ENCODE results near the gene SNRPA1.

SNRPA1 gene

GRCh38 chr15:101318147-101318819 is 23.2 kb upstream of the SNRPA1 start:
- DNase-seq: no peak

DNA sequence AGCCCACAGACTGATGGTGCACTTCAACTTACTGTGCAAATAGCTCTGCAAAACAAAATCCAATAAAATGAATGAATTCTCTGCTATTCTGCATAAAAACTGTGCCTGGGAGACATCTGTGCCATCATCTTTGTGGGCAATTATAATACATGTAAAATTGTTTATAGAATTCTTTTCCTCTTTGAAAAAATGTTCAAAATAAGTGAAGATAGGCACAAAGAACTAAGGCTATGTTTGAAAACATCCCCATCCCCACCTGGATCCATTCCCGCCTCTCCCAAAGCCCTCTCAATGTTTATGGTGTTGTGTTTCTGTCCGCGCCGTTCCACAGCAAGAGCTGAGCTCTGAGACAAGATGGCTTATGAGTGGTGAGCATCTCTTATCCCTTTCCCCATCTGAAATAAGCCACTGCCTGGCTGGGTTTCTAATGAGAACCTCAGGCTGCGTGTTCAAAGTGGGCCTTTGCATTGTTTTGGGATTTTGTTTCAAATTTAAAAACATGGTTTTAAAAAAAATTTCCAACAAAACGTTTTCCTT is 22.4 kb upstream of the SNRPA1 start:
- no peak for DNase-seq

DNA sequence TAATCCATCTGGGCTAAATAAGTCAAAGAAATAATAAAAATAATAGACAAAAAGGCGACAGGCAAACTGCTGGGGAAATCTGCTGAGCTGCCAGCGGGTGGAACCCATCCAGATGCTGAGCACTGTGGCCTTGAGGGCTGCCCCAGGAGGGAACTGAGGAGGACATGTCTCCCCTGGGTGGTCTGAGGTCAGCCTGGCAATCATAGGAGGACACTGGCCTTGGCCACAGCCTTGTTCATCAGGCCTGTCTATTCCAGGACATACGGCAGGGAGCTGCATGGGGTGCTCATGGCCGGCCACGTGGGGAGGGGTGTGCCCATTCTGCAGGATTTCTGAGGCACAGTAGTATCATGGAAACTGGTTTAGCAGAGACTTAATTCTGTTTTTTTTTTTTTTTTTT is 21.5 kb upstream of the SNRPA1 start:
- no peak for DNase-seq

DNA sequence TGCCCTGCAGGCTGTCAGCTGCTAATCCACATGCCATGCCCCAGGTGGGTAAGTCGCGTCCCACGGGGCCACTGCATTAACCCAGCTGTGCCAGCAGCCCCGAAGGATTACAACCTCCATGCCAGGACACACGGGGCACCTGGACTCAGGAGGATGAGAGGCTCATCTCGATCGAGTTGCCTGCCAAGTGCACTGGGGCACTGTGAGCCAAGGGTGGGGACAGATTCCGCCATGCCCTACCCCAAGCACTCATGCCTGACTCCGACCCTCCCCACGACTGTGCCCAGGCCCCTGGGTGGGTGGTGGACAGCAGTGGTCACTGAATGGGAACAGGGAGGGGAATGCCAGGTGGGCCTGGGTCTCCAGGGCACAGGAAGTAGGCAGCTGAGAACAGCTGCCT is 20.7 kb upstream of the SNRPA1 start:
- DNase-seq: no peak

GRCh38 chr15:101314336-101315125 is 19.5 kb upstream of the SNRPA1 start:
- no peak for DNase-seq

- no peak for DNase-seq
Measured at GRCh38 chr15:101313041-101313761, 18.2 kb upstream of the SNRPA1 start.

- DNase-seq: no peak
Measured at GRCh38 chr15:101310508-101310907, 15.5 kb upstream of the SNRPA1 start.

GRCh38 chr15:101310161-101310480 is 15.1 kb upstream of the SNRPA1 start:
- DNase-seq: no peak

- DNase-seq: no peak
Measured at GRCh38 chr15:101309436-101310160, 14.6 kb upstream of the SNRPA1 start.

DNA sequence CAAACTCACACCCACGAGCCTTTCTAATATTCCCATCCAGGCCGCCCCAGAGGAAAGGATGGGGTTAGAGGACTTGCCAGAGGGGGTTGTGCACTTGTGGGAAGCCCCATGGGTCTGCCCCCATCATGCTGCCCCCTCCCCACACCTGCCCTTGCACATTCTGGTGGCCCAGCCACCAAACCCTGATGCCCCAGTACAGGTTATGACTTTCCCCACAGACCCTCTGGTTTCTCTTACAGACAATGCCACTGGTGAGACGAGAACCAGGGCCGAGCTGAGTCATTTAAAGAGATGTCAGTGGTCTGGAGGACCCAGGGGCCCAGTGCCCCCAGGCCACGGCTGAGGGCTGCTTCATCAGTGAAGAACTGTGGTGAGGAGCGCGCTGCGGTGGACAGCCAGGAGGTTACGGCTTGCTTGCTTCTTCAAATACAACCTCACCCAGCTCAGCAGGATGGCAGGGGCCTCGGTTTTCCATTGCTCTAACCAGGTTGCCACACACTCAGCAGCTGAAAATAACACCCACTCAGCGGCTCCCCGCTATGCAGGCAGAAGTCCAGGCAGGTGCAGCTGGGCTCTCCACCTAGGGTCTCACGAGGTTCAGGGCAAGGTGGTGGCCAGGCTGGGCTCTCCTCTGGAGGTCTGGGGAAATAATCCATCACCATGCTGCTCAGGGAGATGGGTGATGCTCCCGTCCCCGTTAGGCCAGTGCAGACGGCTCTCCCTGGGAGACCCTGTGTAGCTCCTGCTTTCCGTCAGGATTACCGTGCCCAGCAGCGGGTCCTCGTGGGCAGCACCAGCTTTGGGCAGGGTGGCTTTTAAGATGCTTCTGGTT is 13.8 kb upstream of the SNRPA1 start:
- no peak for DNase-seq

- no peak for DNase-seq
Measured at GRCh38 chr15:101307897-101308603, 13.0 kb upstream of the SNRPA1 start.

GRCh38 chr15:101307048-101307896 is 12.2 kb upstream of the SNRPA1 start:
- no peak for DNase-seq

GRCh38 chr15:101306341-101307047 is 11.4 kb upstream of the SNRPA1 start:
- no peak for DNase-seq

- no peak for DNase-seq
Measured at GRCh38 chr15:101305820-101306255, 10.8 kb upstream of the SNRPA1 start.

DNA sequence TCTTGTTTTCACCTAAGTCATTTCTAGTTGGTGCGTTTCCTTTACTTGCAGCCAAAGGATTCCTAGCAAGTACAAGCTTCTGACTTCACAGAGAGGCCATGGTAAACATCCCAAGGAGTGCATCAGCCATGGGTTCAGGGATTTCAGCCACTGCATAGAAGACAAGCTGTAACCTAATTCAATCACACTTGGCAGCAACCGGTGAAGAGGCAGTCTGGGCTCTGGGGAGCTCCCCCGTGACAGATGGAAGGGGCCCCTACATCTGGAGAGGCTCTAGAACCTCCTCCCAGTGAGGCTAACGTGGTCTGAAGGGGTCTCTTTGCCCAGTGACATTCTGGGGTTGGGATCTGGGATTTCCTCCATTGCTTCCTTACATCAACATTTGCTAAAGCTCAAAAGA is 8.4 kb upstream of the SNRPA1 start:
- no peak for DNase-seq

- no peak for DNase-seq
Measured at GRCh38 chr15:101296418-101297405, 1.7 kb upstream of the SNRPA1 start.

- peak; percentile 26 to 37 for DNase-seq
Measured at GRCh38 chr15:101295607-101296161, 636 bp upstream of the SNRPA1 start.

- peak in 1 of 2 experiments; percentile 10 for DNase-seq
Measured at GRCh38 chr15:101293122-101293521, 1.9 kb downstream of the SNRPA1 start.

Data from Kasumi-1 (cell line).